K562 (cell line): ENCODE results near the gene PEDS1. TPM values are rescaled to one million over a fixed set of nuclear protein-coding genes. Genes with fewer than 3 reads are reported as not detected.

Experiments used
- BHLHE40 ChIP-seq: IDR thresholded peaks from 2 replicates; pipeline ENCODE4 v1.6.1; 2011; ENCODE audit warnings: low read length, improper control_type of control experiment
- GTF2E2 ChIP-seq: fragments of 200-800 bp; sonication (Bioruptor generic); IDR thresholded peaks from 2 replicates; pipeline ENCODE4 v1.6.1; 2016; ENCODE audit warnings: missing genetic modification characterization, missing compliant biosample characterization
- NFYB ChIP-seq: IDR thresholded peaks from 2 replicates; pipeline ENCODE4 v1.6.1; 2011; ENCODE audit warnings: mild to moderate bottlenecking, moderate library complexity; ENCODE audit not compliant: insufficient read length; ENCODE audit errors: extremely low read depth
- RBM25 ChIP-seq: fragments of 200-400 bp; formaldehyde crosslinking; IDR thresholded peaks from 2 replicates; pipeline ENCODE4 v1.6.1; 2018; ENCODE audit warnings: low read length, low read depth, moderate library complexity; ENCODE audit not compliant: severe bottlenecking
- RBM39 ChIP-seq: fragments of 200-400 bp; formaldehyde crosslinking; optimal IDR thresholded peaks from 2 replicates; pipeline ENCODE3; 2018; ENCODE audit warnings: low read depth, low read length
- TCF3 ChIP-seq: sonication (generic); formaldehyde crosslinking; IDR thresholded peaks from 2 replicates; pipeline ENCODE4 v1.4.0; 2020; ENCODE audit warnings: mild to moderate bottlenecking, missing genetic modification reagents
- TGIF2 ChIP-seq: sonication (generic); formaldehyde crosslinking; IDR thresholded peaks from 2 replicates; pipeline ENCODE4 v1.8.1; 2022; ENCODE audit warnings: mild to moderate bottlenecking, missing genetic modification reagents, moderate library complexity
- TRIM24 ChIP-seq, 2 experiments: fragments of 450-650 bp; IDR thresholded peaks; 2 replicates each; pipeline ENCODE4 v1.6.1; 2016
- ZNF384 ChIP-seq: IDR thresholded peaks from 2 replicates; pipeline ENCODE4 v1.6.1; 2012; ENCODE audit warnings: low read depth, low read length, improper control_type of control experiment
- polyA plus RNA-seq, 8 experiments: library from polyadenylated mRNA; depleted of rRNA in 4 of 8; stranded (reverse) in 5 of 8; unstranded in 3 of 8; fragments of >200 nt; fragmentation: Nextera tagmentation in 2 of 8; fragmentation: Illumina TruSeq in 1 of 8; extraction: Ambion mirVana in 2 of 8; extraction: Trizol in 1 of 8; gene quantifications; 2 replicates each; pipeline versions ENCODE4 v1.2.1 to v1.2.3, GENCODE V29; 2011 to 2014; ENCODE audit warnings: inconsistent platforms in 1 of 8, missing spikeins in 1 of 8
- total RNA-seq, 7 experiments: library from RNA; depleted of rRNA in 6 of 7; stranded (reverse); fragments of >200 nt in 6 of 7; fragmentation: Illumina TruSeq in 2 of 7; extraction: Trizol in 2 of 7; gene quantifications; 2 replicates each; pipeline versions ENCODE4 v1.2.1 to v1.2.3, GENCODE V29; 2011 to 2021; ENCODE audit warnings: low replicate concordance in 1 of 7
- TF ChIP-seq, protein P1 (sequence below): fragments of 250-450 bp; sonication (Bioruptor Pico); IDR thresholded peaks from 2 replicates; pipeline ENCODE4 v1.4.0; 2020
- TF ChIP-seq, protein P2 (sequence below), 2 experiments: IDR thresholded peaks; 2 replicates each; pipeline ENCODE4 v1.6.1; 2011; ENCODE audit warnings: borderline replicate concordance in 1 of 2, control low read depth in 1 of 2, low read depth in 1 of 2, low read length in 1 of 2, mild to moderate bottlenecking in 1 of 2, mixed read lengths in 1 of 2, moderate library complexity in 1 of 2; ENCODE audit not compliant: insufficient read depth in 1 of 2, insufficient read length in 1 of 2, poor library complexity in 1 of 2, severe bottlenecking in 1 of 2; ENCODE audit errors: extremely low read depth in 1 of 2
- TF ChIP-seq, protein P3 (sequence below): fragments of 450-650 bp; formaldehyde crosslinking; conservative IDR thresholded peaks from 2 replicates; pipeline ENCODE4 v1.4.0; 2022; ENCODE audit warnings: mild to moderate bottlenecking, missing genetic modification characterization
- TF ChIP-seq, protein P4 (sequence below): fragments of 450-650 bp; formaldehyde crosslinking; IDR thresholded peaks from 2 replicates; pipeline ENCODE4 v1.4.0; 2020; ENCODE audit warnings: mild to moderate bottlenecking, moderate library complexity
- TF ChIP-seq, protein P5 (sequence below): sonication (generic); formaldehyde crosslinking; IDR thresholded peaks from 2 replicates; pipeline ENCODE4 v1.8.0; 2022; ENCODE audit warnings: mild to moderate bottlenecking, missing genetic modification reagents

PEDS1 gene
- total and polyA plus RNA-seq, 9 of the 15 experiments (the other 6 are each of a cell fraction or from before 2014, with no cell fraction given): 2.9 to 38.5 (median 24.2) TPM

DNA sequence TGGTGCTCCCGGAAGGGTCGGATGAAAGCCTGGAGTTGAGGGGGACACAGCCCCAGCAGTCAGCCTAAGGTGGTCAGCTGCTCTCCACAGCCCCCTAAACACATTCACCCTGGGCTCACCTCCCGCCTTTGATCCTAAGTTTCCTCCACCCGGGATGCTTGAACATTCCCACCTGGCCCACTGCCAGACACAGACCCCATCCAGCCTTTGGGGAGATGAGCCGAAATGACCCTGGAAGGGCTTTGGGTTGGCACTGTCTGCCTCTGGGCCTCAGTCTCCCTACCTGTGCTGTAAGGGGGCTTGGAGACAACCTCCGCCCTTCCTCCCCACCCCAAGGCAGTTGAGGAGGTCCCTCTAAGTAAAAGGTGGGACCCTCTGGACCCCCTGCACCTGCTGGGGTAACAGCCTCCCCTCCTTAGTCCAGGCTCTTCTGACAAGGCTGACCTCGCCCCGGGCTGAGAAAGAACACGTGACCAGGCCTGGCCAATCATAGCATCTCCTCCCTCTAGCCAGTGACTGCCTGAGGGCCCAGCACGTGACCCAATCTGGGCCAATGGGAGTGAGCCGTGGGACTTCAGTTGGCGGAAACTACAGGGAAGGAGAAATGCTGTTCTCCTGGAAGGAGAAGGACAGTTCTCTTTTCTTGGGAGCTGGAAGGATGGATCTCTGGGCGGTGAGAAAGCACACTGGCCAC lies 23.7 kb downstream of the PEDS1 start (continued):
- TF ChIP-seq, protein P1, sequence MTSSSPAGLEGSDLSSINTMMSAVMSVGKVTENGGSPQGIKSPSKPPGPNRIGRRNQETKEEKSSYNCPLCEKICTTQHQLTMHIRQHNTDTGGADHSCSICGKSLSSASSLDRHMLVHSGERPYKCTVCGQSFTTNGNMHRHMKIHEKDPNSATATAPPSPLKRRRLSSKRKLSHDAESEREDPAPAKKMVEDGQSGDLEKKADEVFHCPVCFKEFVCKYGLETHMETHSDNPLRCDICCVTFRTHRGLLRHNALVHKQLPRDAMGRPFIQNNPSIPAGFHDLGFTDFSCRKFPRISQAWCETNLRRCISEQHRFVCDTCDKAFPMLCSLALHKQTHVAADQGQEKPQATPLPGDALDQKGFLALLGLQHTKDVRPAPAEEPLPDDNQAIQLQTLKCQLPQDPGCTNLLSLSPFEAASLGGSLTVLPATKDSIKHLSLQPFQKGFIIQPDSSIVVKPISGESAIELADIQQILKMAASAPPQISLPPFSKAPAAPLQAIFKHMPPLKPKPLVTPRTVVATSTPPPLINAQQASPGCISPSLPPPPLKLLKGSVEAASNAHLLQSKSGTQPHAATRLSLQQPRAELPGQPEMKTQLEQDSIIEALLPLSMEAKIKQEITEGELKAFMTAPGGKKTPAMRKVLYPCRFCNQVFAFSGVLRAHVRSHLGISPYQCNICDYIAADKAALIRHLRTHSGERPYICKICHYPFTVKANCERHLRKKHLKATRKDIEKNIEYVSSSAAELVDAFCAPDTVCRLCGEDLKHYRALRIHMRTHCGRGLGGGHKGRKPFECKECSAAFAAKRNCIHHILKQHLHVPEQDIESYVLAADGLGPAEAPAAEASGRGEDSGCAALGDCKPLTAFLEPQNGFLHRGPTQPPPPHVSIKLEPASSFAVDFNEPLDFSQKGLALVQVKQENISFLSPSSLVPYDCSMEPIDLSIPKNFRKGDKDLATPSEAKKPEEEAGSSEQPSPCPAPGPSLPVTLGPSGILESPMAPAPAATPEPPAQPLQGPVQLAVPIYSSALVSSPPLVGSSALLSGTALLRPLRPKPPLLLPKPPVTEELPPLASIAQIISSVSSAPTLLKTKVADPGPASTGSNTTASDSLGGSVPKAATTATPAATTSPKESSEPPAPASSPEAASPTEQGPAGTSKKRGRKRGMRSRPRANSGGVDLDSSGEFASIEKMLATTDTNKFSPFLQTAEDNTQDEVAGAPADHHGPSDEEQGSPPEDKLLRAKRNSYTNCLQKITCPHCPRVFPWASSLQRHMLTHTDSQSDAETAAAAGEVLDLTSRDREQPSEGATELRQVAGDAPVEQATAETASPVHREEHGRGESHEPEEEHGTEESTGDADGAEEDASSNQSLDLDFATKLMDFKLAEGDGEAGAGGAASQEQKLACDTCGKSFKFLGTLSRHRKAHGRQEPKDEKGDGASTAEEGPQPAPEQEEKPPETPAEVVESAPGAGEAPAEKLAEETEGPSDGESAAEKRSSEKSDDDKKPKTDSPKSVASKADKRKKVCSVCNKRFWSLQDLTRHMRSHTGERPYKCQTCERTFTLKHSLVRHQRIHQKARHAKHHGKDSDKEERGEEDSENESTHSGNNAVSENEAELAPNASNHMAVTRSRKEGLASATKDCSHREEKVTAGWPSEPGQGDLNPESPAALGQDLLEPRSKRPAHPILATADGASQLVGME: no peak
- TF ChIP-seq TRIM24 (IDR thresholded peaks at IDR 0.05) (no peak), BHLHE40 (peak; percentile 73), NFYB (peak; percentile 92), RBM25 (peak; percentile 67), RBM39 (no peak), ZNF384 (no peak), TCF3 (CRISPR knock-in tag) (no peak), GTF2E2 (no peak), TGIF2 (CRISPR knock-in tag) (no peak)
- TF ChIP-seq, protein P2, sequence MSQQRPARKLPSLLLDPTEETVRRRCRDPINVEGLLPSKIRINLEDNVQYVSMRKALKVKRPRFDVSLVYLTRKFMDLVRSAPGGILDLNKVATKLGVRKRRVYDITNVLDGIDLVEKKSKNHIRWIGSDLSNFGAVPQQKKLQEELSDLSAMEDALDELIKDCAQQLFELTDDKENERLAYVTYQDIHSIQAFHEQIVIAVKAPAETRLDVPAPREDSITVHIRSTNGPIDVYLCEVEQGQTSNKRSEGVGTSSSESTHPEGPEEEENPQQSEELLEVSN (IDR thresholded peaks at IDR 0.05; ENCODE audit: borderline replicate concordance in 1 of 2, extremely low read depth in 1 of 2, insufficient read depth in 1 of 2, insufficient read length in 1 of 2, low read depth in 1 of 2, low read length in 1 of 2, poor library complexity in 1 of 2, severe bottlenecking in 1 of 2): peak in 1 of 2 experiments; percentile 27
- TF ChIP-seq, protein P3, sequence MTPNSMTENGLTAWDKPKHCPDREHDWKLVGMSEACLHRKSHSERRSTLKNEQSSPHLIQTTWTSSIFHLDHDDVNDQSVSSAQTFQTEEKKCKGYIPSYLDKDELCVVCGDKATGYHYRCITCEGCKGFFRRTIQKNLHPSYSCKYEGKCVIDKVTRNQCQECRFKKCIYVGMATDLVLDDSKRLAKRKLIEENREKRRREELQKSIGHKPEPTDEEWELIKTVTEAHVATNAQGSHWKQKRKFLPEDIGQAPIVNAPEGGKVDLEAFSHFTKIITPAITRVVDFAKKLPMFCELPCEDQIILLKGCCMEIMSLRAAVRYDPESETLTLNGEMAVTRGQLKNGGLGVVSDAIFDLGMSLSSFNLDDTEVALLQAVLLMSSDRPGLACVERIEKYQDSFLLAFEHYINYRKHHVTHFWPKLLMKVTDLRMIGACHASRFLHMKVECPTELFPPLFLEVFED (CRISPR knock-in tag): no peak
- TF ChIP-seq, protein P4, sequence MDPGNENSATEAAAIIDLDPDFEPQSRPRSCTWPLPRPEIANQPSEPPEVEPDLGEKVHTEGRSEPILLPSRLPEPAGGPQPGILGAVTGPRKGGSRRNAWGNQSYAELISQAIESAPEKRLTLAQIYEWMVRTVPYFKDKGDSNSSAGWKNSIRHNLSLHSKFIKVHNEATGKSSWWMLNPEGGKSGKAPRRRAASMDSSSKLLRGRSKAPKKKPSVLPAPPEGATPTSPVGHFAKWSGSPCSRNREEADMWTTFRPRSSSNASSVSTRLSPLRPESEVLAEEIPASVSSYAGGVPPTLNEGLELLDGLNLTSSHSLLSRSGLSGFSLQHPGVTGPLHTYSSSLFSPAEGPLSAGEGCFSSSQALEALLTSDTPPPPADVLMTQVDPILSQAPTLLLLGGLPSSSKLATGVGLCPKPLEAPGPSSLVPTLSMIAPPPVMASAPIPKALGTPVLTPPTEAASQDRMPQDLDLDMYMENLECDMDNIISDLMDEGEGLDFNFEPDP (CRISPR knock-in tag): no peak
- TF ChIP-seq, protein P5, sequence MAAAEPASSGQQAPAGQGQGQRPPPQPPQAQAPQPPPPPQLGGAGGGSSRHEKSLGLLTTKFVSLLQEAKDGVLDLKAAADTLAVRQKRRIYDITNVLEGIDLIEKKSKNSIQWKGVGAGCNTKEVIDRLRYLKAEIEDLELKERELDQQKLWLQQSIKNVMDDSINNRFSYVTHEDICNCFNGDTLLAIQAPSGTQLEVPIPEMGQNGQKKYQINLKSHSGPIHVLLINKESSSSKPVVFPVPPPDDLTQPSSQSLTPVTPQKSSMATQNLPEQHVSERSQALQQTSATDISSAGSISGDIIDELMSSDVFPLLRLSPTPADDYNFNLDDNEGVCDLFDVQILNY: no peak
